Heart right ventricle (tissue), 16 donors: Measurements from ENCODE around the gene SLC4A2. TPM values are rescaled to one million over a fixed set of nuclear protein-coding genes. Genes with fewer than 3 reads are reported as not detected.
A peak's percentile ranks its signal among the peaks of the same experiment; 100 is the strongest.

Experiments used
- ATAC-seq, 8 donors: fragments of 200-7000 bp; cut with Tn5 transposase; one replicate each; pipeline ENCODE4 v1.9.1; 2020; ENCODE audit warnings: mild to moderate bottlenecking in 8 of 8, moderate library complexity in 8 of 8, moderate number of reproducible peaks in 1 of 8
- DNase-seq, 2 donors: peaks; one replicate each; pipeline ENCODE4 v3.0.0-alpha.2; 2020
- H3K27ac ChIP-seq, 10 donors: fragments of 200-600 bp; sonication (generic) in 2 of 10; one replicate each; pipeline versions ENCODE4 v1.5.0 to v1.8.0; 2020 to 2022; ENCODE audit warnings: mild to moderate bottlenecking in 3 of 10
- H3K27me3 ChIP-seq, 7 donors: fragments of 200-600 bp; one replicate each; pipeline ENCODE4 v1.8.0; 2021 to 2022; ENCODE audit warnings: mild to moderate bottlenecking in 2 of 7
- H3K36me3 ChIP-seq, 9 donors: fragments of 200-600 bp; sonication (generic) in 1 of 9; one replicate each; pipeline versions ENCODE4 v1.5.0 to v1.8.0; 2020 to 2022; ENCODE audit warnings: mild to moderate bottlenecking in 2 of 9
- H3K4me1 ChIP-seq, 9 donors: fragments of 200-600 bp; sonication (generic) in 1 of 9; one replicate each; pipeline versions ENCODE4 v1.5.0 to v1.8.0; 2020 to 2022; ENCODE audit warnings: mild to moderate bottlenecking in 4 of 9
- H3K4me3 ChIP-seq, 10 donors: fragments of 200-600 bp; sonication (generic) in 2 of 10; one replicate each; pipeline versions ENCODE4 v1.5.0 to v1.8.0; 2020 to 2022; ENCODE audit warnings: mild to moderate bottlenecking in 7 of 10, moderate library complexity in 2 of 10
- H3K9me3 ChIP-seq, 11 donors: fragments of 200-600 bp in 10 of 11; sonication (generic) in 2 of 11; one replicate each; pipeline versions ENCODE4 v1.5.0 to v1.8.0; 2013 to 2022; ENCODE audit warnings: mild to moderate bottlenecking in 2 of 11, control low read depth in 1 of 11, moderate library complexity in 1 of 11
- CTCF ChIP-seq, 9 donors: fragments of 200-600 bp; sonication (generic) in 2 of 9; IDR thresholded peaks; one replicate each; pipeline versions ENCODE4 v1.5.0 to v1.8.0; 2021 to 2022; ENCODE audit warnings: antibody characterized with exemption in 9 of 9, mild to moderate bottlenecking in 5 of 9, moderate library complexity in 1 of 9
- WGBS, 2 donors: extraction: QIAGEN DNeasy Blood & Tissue Kit; methylation state at CpG; one replicate each; pipeline ENCODE4 v1.1.7; 2013; ENCODE audit warnings: inconsistent platforms in 1 of 2; 5-methylcytosine and 5-hydroxymethylcytosine counted together
- intact Hi-C, 10 donors: fragments of 100-400 bp; cut with DNase I; formaldehyde crosslinking; loops; one replicate each; pipeline versions ENCODE4 v1.11.1 to v1.14.2; 2022
- polyA plus RNA-seq, 2 donors: library from polyadenylated mRNA; stranded (reverse); fragments of 200-250 nt; gene quantifications; one replicate each; pipeline ENCODE4 v1.2.3, GENCODE V29; 2013
- total RNA-seq, 10 donors: library from RNA; stranded (reverse); fragmentation: NEBNext Ultra II Directional in 3 of 10; extraction: Animal tissue kit (Norgen Biotek cat#: 25700) in 3 of 10; gene quantifications; one replicate each; pipeline versions ENCODE4 v1.2.1 to v1.2.4, GENCODE V29; 2021 to 2023
- donor health status: Arrhythmogenic right ventricular cardiomyopathy.
- donor health status: ischemic (EF 13 %, LVEDD 7.1; RV severe dilation, severe dysfunction).
- donor health status: healthy with polysubstance abuse.
- donor health status: DM: no; HTN: yes; CAD: no.
- donor health status: DM: no; HTN: no; CAD: no.
- donor health status: ischemic (EF 25% LVEDD 6.9; RV normal size, moderate dysfunction).
- donor health status: ischemic (EF 25% LVEDD 5.7; RV mildly dilated, moderate dysfunction).
- donor health status: healthy.
- donor health status: DM: yes; HTN: yes; CAD: no.
- donor health status: Ischemic cardiomyopathy.
- donor health status: ischemic (EF 35%, LVEDD 5.7; RV mildly dilated, moderate dysfunction).
- donor health status: nonischemic (EF 11% LVEDD 7.7; RV severe dilation, severe dysfunction).
- donor health status: DM: yes; HTN: yes; CAD: no.
- donor health status: PGD.
- donor health status: ischemic (EF 29% LVEDD 5.4; RV normal size, mild dysfunction).
- donor health status: nonischemic (EF 23%, LVEDD 6.1; RV moderate dilation, normal function).

Gene SLC4A2
- total and polyA plus RNA-seq, 12 donors, result 36.0 to 109 (median 54.6) TPM

GRCh38 chr7:151080522-151081169 lies 21.3 kb downstream of the SLC4A2 start, which contains the start of gene FASTK:
Gene FASTK, minus strand, starts transcription at chr7:151080809. Its CDS starts 43 bp downstream, at chr7:151080766.
- peaks cover 0 to 23% (median 5%) of the 10 kb centered on the region in 9 donors for H3K36me3 ChIP-seq
- peaks cover 37 to 72% (median 62%) of the 10 kb centered on the region in 9 donors for H3K4me1 ChIP-seq
- ATAC-seq, result peak; percentile 80 to 91 (median 86)
- WGBS, 2 donors, result 1% methylated on average over 57 to 66 of the region's 66 CpGs
- intact Hi-C loops, result loop anchor here in 6 of 10 donors (1.0 to 2.0 kb wide), 2 partner anchors 21 to 22 kb away; partner anchors contain the start of gene SLC4A2 (in 6 of the 6)
- H3K27ac ChIP-seq, result peak within 1 kb of the TSS; percentile 86 to 98 (median 96)
- no peak for TF ChIP-seq CTCF (IDR thresholded peaks at IDR 0.05)
- DNase-seq, result peak; percentile 90 to 91
- peak within 1 kb of the TSS; percentile 45 to 98 (median 92) for H3K4me3 ChIP-seq
- H3K9me3 ChIP-seq, result no peaks in the 10 kb centered on the region
- no peaks in the 10 kb centered on the region for H3K27me3 ChIP-seq

- Histone ChIP-seq H3K36me3 (peaks cover 0 to 15% (median 0%) of the 10 kb centered on the region in 9 donors), H3K4me1 (peaks cover 37 to 75% (median 65%) of the 10 kb centered on the region in 9 donors), H3K4me3 (peak overlapping the region; percentile 14 to 98 (median 92)), H3K27me3 (no peaks in the 10 kb centered on the region), H3K27ac (peak overlapping the region; percentile 86 to 98 (median 96)), H3K9me3 (no peaks in the 10 kb centered on the region)
- ATAC-seq, result peak in 5 of 8 donors; percentile 2 to 17 (median 6)
- 19 to 21% methylated on average over 63 to 64 of the region's 64 CpGs for WGBS, 2 donors
- DNase-seq, result no peak
- intact Hi-C loops, result loop anchor here in 6 of 10 donors (1.0 to 2.0 kb wide), 2 partner anchors 22 to 23 kb away; partner anchors contain the start of gene SLC4A2 (in 6 of the 6)
- no peak for TF ChIP-seq CTCF (IDR thresholded peaks at IDR 0.05)
Observed at GRCh38 chr7:151081170-151082101, 22.0 kb downstream of the SLC4A2 start.

DNA sequence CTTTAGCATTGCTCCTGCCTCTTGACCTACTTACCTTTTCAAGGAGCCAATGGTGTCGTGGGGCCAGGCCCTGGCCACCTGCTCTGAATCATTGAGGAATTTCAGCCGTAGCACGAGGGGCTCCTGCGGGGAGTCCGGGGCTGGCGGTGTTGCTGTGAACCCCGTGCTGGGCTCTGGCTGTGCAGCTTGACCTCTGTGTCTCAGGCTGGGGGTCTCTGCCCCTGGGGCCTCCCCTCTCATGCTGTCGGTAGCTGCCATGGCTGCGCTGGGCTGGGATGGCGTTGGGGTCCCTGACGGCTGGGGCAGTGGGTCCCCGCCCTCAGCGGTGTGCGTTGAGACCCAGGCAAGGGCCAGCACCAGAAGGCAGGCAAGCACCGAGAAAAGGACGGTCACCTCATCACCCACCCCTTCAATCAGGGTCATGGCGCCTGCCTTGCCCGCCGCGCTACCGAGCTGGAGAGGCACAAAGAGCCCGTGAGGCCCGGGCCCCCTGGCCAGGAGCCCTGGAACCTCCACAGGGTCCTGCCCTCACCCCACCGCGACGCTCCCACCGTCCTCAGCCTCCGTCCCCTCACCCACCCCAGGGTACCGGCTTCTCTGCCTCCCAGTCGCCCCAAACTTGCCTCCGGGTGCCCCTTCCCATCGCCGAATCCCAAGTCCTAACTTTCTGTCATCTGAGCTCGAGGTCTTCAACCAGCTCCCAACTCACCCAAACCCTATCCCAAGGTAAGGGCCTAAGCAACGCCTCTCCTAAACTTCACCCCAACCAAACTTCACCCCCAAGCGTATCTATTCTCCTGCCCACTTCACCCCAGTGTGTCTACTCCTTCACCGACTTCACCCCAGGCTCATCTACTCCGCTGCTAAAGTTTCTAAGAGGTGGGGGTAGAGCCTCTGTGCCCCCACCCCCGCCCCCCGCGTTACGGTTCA lies 23.0 kb downstream of the SLC4A2 start:
- Histone ChIP-seq H3K27ac (peak overlapping the region; percentile 69 to 98 (median 96)), H3K27me3 (no peaks in the 10 kb centered on the region), H3K4me3 (peak overlapping the region; percentile 81 to 98 (median 92)), H3K36me3 (peaks cover 0 to 5% (median 0%) of the 10 kb centered on the region in 9 donors), H3K9me3 (no peaks in the 10 kb centered on the region), H3K4me1 (peaks cover 33 to 66% (median 62%) of the 10 kb centered on the region in 9 donors)
- DNase-seq (no peak), ATAC-seq (no peak)
- 52 to 56% methylated on average over 42 of the region's 42 CpGs for WGBS, 2 donors
- TF ChIP-seq CTCF (IDR thresholded peaks at IDR 0.05), result no peak
- intact Hi-C loops, result no loop called here
